HCT116 (cell line): ENCODE measurements around the gene S100PBP. TPM values are rescaled to one million over a fixed set of nuclear protein-coding genes. Genes with fewer than 3 reads are reported as not detected.

Source experiments
- ATAC-seq: fragments of 200-7000 bp; cut with Tn5 transposase; 2 replicates; pipeline ENCODE4 v1.9.1; 2020; ENCODE audit warnings: mild to moderate bottlenecking, moderate library complexity
- BruUV-seq: library from RNA; stranded (reverse); fragments of 400-500 nt; replicated peaks from 2 replicates; lab custom pipeline; 2021; lab: Mats Ljungman, UMichigan
- CTCF ChIA-PET: fragments of 300-600 bp; sonication (Branson Sonifier 250); formaldehyde crosslinking; loops from one replicate; lab custom pipeline; 2021; ENCODE audit warnings: antibody characterized with exemption; lab: Charles Lee
- POLR2A ChIA-PET: fragments of 300-600, 350-600 bp; sonication (Branson Sonifier 250); formaldehyde crosslinking; loops from one replicate; lab custom pipeline; 2021; ENCODE audit warnings: antibody characterized with exemption; lab: Charles Lee
- RAD21 ChIA-PET, 2 experiments: fragments of 300-600 bp; sonication (Branson Sonifier 250); formaldehyde crosslinking; loops; one replicate each; lab custom pipeline; 2023; ENCODE audit warnings: low total read pairs in 2 of 2; ENCODE audit not compliant: uncharacterized antibody in 2 of 2, unreplicated experiment in 2 of 2, low non-redundant PET in 1 of 2; lab: Charles Lee
- DNase-seq: peaks from one replicate; pipeline ENCODE4 v3.0.0-alpha.2; 2010; ENCODE audit warnings: low read depth, low spot score
- H2AFZ ChIP-seq: fragments of 200-600 bp; shearing (Covaris generic), sonication (generic); 2 replicates; pipeline ENCODE4 v1.6.1; 2017; ENCODE audit warnings: low read depth, mixed run types, mixed read lengths, antibody characterized with exemption, low read length; ENCODE audit not compliant: poor library complexity, severe bottlenecking
- H3K27ac ChIP-seq: 2 replicates; pipeline ENCODE4 v1.5.1; 2012; ENCODE audit warnings: low read depth, low read length
- H3K27me3 ChIP-seq: fragments of 200-600 bp; sonication (generic); 2 replicates; pipeline ENCODE4 v1.6.1; 2016; ENCODE audit warnings: mixed run types, low read length, mixed read lengths; ENCODE audit not compliant: insufficient read depth
- H3K36me3 ChIP-seq, 2 experiments: fragments of 200-500 bp in 1 of 2; fragments of 200-600 bp in 1 of 2; sonication (Bioruptor generic) in 1 of 2; sonication (generic) in 1 of 2; 2 replicates each; pipeline versions ENCODE4 v1.5.1 to v1.6.1; 2014 to 2016; ENCODE audit warnings: low read length in 2 of 2, inconsistent platforms in 1 of 2, mixed read lengths in 1 of 2, mixed run types in 1 of 2; ENCODE audit not compliant: insufficient read depth in 2 of 2, control insufficient read depth in 1 of 2
- H3K4me1 ChIP-seq, 2 experiments: fragments of 200-600 bp in 1 of 2; sonication (generic) in 1 of 2; 2 replicates each; pipeline versions ENCODE4 v1.5.1 to v1.6.1; 2012 to 2017; ENCODE audit warnings: low read length in 2 of 2, inconsistent platforms in 1 of 2, mild to moderate bottlenecking in 1 of 2, mixed read lengths in 1 of 2, mixed run types in 1 of 2, moderate library complexity in 1 of 2; ENCODE audit not compliant: insufficient read depth in 2 of 2, control insufficient read depth in 1 of 2
- H3K4me2 ChIP-seq: fragments of 200-600 bp; sonication (generic); 2 replicates; pipeline ENCODE4 v1.6.1; 2017; ENCODE audit warnings: mixed run types, low read length, mixed read lengths
- H3K4me3 ChIP-seq, 2 experiments: fragments of 200-600 bp in 1 of 2; sonication (generic) in 1 of 2; replicated peaks in 1 of 2; 2 replicates each; pipeline ENCODE4 v1.5.1; 2011 to 2016; ENCODE audit warnings: low read length in 2 of 2, control low read depth in 1 of 2, low read depth in 1 of 2, mild to moderate bottlenecking in 1 of 2, mixed read lengths in 1 of 2, mixed run types in 1 of 2
- H3K79me2 ChIP-seq: fragments of 200-600 bp; sonication (generic); 2 replicates; pipeline ENCODE4 v1.6.1; 2017; ENCODE audit warnings: mild to moderate bottlenecking, mixed run types, low read length, moderate library complexity, mixed read lengths; ENCODE audit not compliant: insufficient read depth
- H3K9ac ChIP-seq: fragments of 200-600 bp; sonication (generic); 2 replicates; pipeline ENCODE4 v1.6.1; 2016; ENCODE audit warnings: low read length, mixed read lengths
- H3K9me2 ChIP-seq: fragments of 200-600 bp; sonication (generic), shearing (Covaris generic); 2 replicates; pipeline ENCODE4 v1.6.1; 2017; ENCODE audit warnings: mixed run types, mild to moderate bottlenecking, moderate library complexity; ENCODE audit not compliant: insufficient read depth
- H3K9me3 ChIP-seq, 2 experiments: fragments of 200-500 bp in 1 of 2; fragments of 200-600 bp in 1 of 2; sonication (Bioruptor generic) in 1 of 2; sonication (generic) in 1 of 2; 2 replicates each; pipeline ENCODE4 v1.6.1; 2014 to 2017; ENCODE audit warnings: low read length in 2 of 2, mixed read lengths in 2 of 2, inconsistent platforms in 1 of 2, low read depth in 1 of 2, mild to moderate bottlenecking in 1 of 2, mixed run types in 1 of 2, moderate library complexity in 1 of 2; ENCODE audit not compliant: control insufficient read depth in 1 of 2, insufficient read depth in 1 of 2
- H4K20me1 ChIP-seq: fragments of 200-600 bp; sonication (generic), shearing (Covaris generic); 2 replicates; pipeline ENCODE4 v1.6.1; 2017; ENCODE audit warnings: mixed run types, mild to moderate bottlenecking, moderate library complexity; ENCODE audit not compliant: insufficient read depth
- ATF3 ChIP-seq: IDR thresholded peaks from 2 replicates; pipeline ENCODE4 v1.6.1; 2012
- CTCF ChIP-seq, 3 experiments: fragments of 200-600 bp in 1 of 3; sonication (generic) in 1 of 3; IDR thresholded peaks in 2 of 3; conservative IDR thresholded peaks in 1 of 3; 2 replicates each; pipeline ENCODE4 v1.5.1; 2012 to 2017; ENCODE audit warnings: low read depth in 2 of 3, low read length in 2 of 3, antibody characterized with exemption in 1 of 3, borderline replicate concordance in 1 of 3, control low read depth in 1 of 3, mild to moderate bottlenecking in 1 of 3, mixed read lengths in 1 of 3, mixed run types in 1 of 3, moderate library complexity in 1 of 3; ENCODE audit not compliant: insufficient read depth in 1 of 3
- MAX ChIP-seq: IDR thresholded peaks from 2 replicates; pipeline ENCODE4 v1.6.1; 2012
- SP1 ChIP-seq: IDR thresholded peaks from 2 replicates; pipeline ENCODE4 v1.6.1; 2012; ENCODE audit warnings: low read depth
- TCF7L2 ChIP-seq: IDR thresholded peaks from 2 replicates; pipeline ENCODE4 v1.7.0; 2011; ENCODE audit warnings: borderline replicate concordance, inconsistent platforms; ENCODE audit not compliant: insufficient read depth, insufficient read length; ENCODE audit errors: extremely low read depth
- ZBTB33 ChIP-seq: IDR thresholded peaks from 2 replicates; pipeline ENCODE4 v1.6.1; 2011; ENCODE audit warnings: mild to moderate bottlenecking, low read length, moderate library complexity; ENCODE audit not compliant: insufficient replicate concordance; ENCODE audit errors: extremely low read depth
- ZFX ChIP-seq: fragments of 450-650 bp; IDR thresholded peaks from 2 replicates; pipeline ENCODE4 v1.6.1; 2017
- intact Hi-C: fragments of 100-400 bp; cut with micrococcal nuclease; formaldehyde crosslinking; loops from 2 replicates; pipeline ENCODE4 v1.10.0; 2022
- total RNA-seq: library from RNA; stranded (reverse); gene quantifications from one replicate; pipeline ENCODE4 v1.2.1, GENCODE V29; 2021; ENCODE audit not compliant: unreplicated experiment

Gene S100PBP
- total RNA-seq, 1 experiment from 2014 or later, result 38.2 TPM

GRCh38 chr1:32770741-32771548 lies 46.5 kb upstream of the S100PBP start:
- Histone ChIP-seq H3K36me3 (peaks cover 12 to 16% of the 10 kb centered on the region in 2 experiments; a peak in 3 of 4 replicates), H3K27ac (no peak overlapping the region), H3K27me3 (no peaks in the 10 kb centered on the region), H3K4me2 (no peak overlapping the region), H3K4me3 (no peak overlapping the region), H3K79me2 (peaks cover 16% of the 10 kb centered on the region; the same call in 1 of the 2 replicates), H4K20me1 (no peaks in the 10 kb centered on the region), H3K9me2 (no peaks in the 10 kb centered on the region), H2AFZ (no peak overlapping the region), H3K9me3 (no peaks in the 10 kb centered on the region), H3K9ac (no peak overlapping the region), H3K4me1 (peaks cover 45 to 62% of the 10 kb centered on the region in 2 experiments)
- no peak for ATAC-seq
- CTCF ChIA-PET, result no interaction called here
- RAD21 ChIA-PET, result interaction anchor here in 1 of 2 experiments (8.0 kb wide), 1 partner anchor 58 kb away, joined by 41 read pairs; no protein-coding TSS in a partner anchor
- POLR2A ChIA-PET, result no interaction called here
- DNase-seq, result no peak
- BruUV-seq, result no TSS peak
- intact Hi-C loops, result no loop called here
- TF ChIP-seq MAX (no peak), ZFX (no peak), SP1 (no peak), CTCF (IDR thresholded peaks at IDR 0.05 in 2 of 3, conservative IDR thresholded peaks at IDR 0.05 in 1 of 3; ENCODE audit: borderline replicate concordance in 1 of 3, insufficient read depth in 1 of 3, low read depth in 2 of 3, low read length in 2 of 3) (no peak), ZBTB33 (no peak), ATF3 (no peak), TCF7L2 (no peak)
- TF ChIP-seq, all 23 proteins: peak for 0
